Sigmoid colon (tissue), 7 donors: Measurements from ENCODE around the gene EDARADD. TPM values are rescaled to one million over a fixed set of nuclear protein-coding genes. Genes with fewer than 3 reads are reported as not detected.

ENCODE experiments used
- DNase-seq: peaks from one replicate; pipeline ENCODE4 v3.0.0-alpha.2; 2019
- H3K27ac ChIP-seq, 4 donors: fragments of 200-600 bp; sonication (generic); one replicate each; pipeline ENCODE4 v1.5.1; 2016 to 2019; ENCODE audit warnings: mild to moderate bottlenecking in 1 of 4
- H3K27me3 ChIP-seq, 3 donors: fragments of 200-600 bp; sonication (generic); one replicate each; pipeline ENCODE4 v1.5.1; 2019; ENCODE audit warnings: mild to moderate bottlenecking in 1 of 3
- H3K36me3 ChIP-seq, 4 donors: fragments of 200-600 bp; sonication (generic); one replicate each; pipeline ENCODE4 v1.5.1; 2016 to 2019
- H3K4me1 ChIP-seq, 4 donors: fragments of 200-600 bp; sonication (generic); one replicate each; pipeline ENCODE4 v1.5.1; 2017 to 2019
- H3K4me3 ChIP-seq, 4 donors: fragments of 200-600 bp; sonication (generic); one replicate each; pipeline ENCODE4 v1.5.1; 2017 to 2019; ENCODE audit warnings: mild to moderate bottlenecking in 2 of 4, moderate library complexity in 1 of 4
- H3K9me3 ChIP-seq, 4 donors: fragments of 200-600 bp in 3 of 4; sonication (generic) in 3 of 4; one replicate each; pipeline versions ENCODE4 v1.5.1 to v1.6.1; 2013 to 2019
- EP300 ChIP-seq, 4 donors: sonication (generic); formaldehyde crosslinking; IDR thresholded peaks; one replicate each; pipeline ENCODE4 v1.6.1; 2017; ENCODE audit warnings: antibody characterized with exemption in 4 of 4
- POLR2A ChIP-seq, 2 donors: fragments of 450-650 bp; IDR thresholded peaks; one replicate each; pipeline ENCODE4 v1.6.1; 2016; ENCODE audit warnings: antibody characterized with exemption in 2 of 2, mild to moderate bottlenecking in 2 of 2, moderate library complexity in 2 of 2
- POLR2AphosphoS5 ChIP-seq, 4 donors: sonication (generic); formaldehyde crosslinking; IDR thresholded peaks; one replicate each; pipeline ENCODE4 v1.6.1; 2017; ENCODE audit warnings: antibody characterized with exemption in 4 of 4
- WGBS, 2 donors: extraction: QIAGEN DNeasy Blood & Tissue Kit; methylation state at CpG; one replicate each; pipeline ENCODE4 v1.1.7; 2013; 5-methylcytosine and 5-hydroxymethylcytosine counted together
- intact Hi-C: fragments of 100-400 bp; cut with DNase I; formaldehyde crosslinking; loops from one replicate; pipeline ENCODE4 v1.15.1; 2023
- polyA plus RNA-seq, 3 donors: library from polyadenylated mRNA; stranded (reverse); fragments of 200-250 nt; gene quantifications; one replicate each; pipeline ENCODE4 v1.2.3, GENCODE V29; 2013
- total RNA-seq, 4 donors: library from RNA; depleted of rRNA; stranded (reverse); fragments of >200 nt; gene quantifications; one replicate each; pipeline ENCODE4 v1.1.0, GENCODE V29; 2016
- TF ChIP-seq, protein P1 (sequence below), 4 experiments: fragments of 450-650 bp in 3 of 4; fragments of 200-600 bp in 1 of 4; IDR thresholded peaks; one replicate each; pipeline ENCODE4 v1.5.1; 2016 to 2019; ENCODE audit warnings: antibody characterized with exemption in 4 of 4, mild to moderate bottlenecking in 3 of 4, moderate library complexity in 2 of 4
- donor health status: healthy with polysubstance abuse.
- donor health status: Bipolar disorder and iron deficiency.
- donor health status: healthy.

EDARADD gene
- total and polyA plus RNA-seq, 7 donors: under 0.01 to 0.41 TPM; not detected in 5

DNA sequence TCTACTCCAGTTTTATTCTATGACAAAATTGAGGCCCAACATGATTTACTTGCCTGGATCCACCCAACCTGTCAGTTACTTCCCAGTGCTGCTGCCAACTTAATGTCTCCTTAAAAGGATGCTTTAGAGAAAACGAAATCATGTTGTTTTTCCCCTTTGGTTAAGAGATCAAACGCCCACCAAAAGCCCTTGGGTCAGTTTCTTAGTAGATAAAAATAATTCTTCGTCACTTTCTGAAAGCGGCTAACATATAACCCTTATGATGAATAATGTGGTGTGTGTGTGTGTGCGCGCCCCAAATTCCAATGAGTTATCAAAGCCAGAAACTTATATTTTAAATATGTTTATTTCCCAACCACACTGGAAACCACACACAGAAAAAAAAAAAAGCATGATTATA lies 77.0 kb downstream of the EDARADD start:
- TF ChIP-seq POLR2A (IDR thresholded peaks at IDR 0.05) (no peak), POLR2AphosphoS5 (IDR thresholded peaks at IDR 0.05) (no peak), EP300 (IDR thresholded peaks at IDR 0.05) (no peak)
- TF ChIP-seq, protein P1, sequence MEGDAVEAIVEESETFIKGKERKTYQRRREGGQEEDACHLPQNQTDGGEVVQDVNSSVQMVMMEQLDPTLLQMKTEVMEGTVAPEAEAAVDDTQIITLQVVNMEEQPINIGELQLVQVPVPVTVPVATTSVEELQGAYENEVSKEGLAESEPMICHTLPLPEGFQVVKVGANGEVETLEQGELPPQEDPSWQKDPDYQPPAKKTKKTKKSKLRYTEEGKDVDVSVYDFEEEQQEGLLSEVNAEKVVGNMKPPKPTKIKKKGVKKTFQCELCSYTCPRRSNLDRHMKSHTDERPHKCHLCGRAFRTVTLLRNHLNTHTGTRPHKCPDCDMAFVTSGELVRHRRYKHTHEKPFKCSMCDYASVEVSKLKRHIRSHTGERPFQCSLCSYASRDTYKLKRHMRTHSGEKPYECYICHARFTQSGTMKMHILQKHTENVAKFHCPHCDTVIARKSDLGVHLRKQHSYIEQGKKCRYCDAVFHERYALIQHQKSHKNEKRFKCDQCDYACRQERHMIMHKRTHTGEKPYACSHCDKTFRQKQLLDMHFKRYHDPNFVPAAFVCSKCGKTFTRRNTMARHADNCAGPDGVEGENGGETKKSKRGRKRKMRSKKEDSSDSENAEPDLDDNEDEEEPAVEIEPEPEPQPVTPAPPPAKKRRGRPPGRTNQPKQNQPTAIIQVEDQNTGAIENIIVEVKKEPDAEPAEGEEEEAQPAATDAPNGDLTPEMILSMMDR (IDR thresholded peaks at IDR 0.05): no peak
- H3K9me3 ChIP-seq: no peaks in the 10 kb centered on the region
- H3K27ac ChIP-seq: no peak overlapping the region
- intact Hi-C loops: no loop called here
- WGBS, 2 donors: 82 to 87% methylated on average over 6 of the region's 6 CpGs
- DNase-seq: no peak
- H3K4me1 ChIP-seq: peaks cover 0 to 14% (median 4%) of the 10 kb centered on the region in 4 donors
- H3K4me3 ChIP-seq: no peak overlapping the region
- peaks cover 0 to 5% (median 0%) of the 10 kb centered on the region in 3 donors for H3K27me3 ChIP-seq
- H3K36me3 ChIP-seq: no peaks in the 10 kb centered on the region

DNA sequence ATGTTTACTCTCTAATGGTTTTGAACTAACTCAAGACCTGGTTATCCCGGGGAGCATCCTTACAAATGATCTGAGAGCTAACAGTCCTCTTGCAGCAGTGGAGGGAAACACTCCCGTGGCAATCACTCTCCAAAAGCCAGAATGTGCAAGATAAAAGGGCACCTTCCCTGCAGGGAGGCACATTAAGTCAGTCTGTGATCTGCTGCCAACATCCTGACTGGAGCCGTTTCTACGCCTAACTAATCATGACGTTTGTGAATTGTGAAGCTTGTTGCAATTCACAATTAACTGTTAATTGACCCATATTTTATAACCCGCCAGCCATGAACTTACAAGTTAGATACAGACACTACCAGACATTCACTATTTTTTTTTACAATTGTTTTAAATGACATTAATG lies 77.6 kb downstream of the EDARADD start:
- Histone ChIP-seq H3K4me3 (no peak overlapping the region), H3K9me3 (no peaks in the 10 kb centered on the region), H3K36me3 (no peaks in the 10 kb centered on the region), H3K27ac (no peak overlapping the region), H3K27me3 (peaks cover 0 to 5% (median 0%) of the 10 kb centered on the region in 3 donors), H3K4me1 (peaks cover 0 to 14% (median 4%) of the 10 kb centered on the region in 4 donors)
- TF ChIP-seq POLR2A (IDR thresholded peaks at IDR 0.05): no peak
- no peak for TF ChIP-seq POLR2AphosphoS5 (IDR thresholded peaks at IDR 0.05)
- TF ChIP-seq, protein P1 (IDR thresholded peaks at IDR 0.05): no peak
- TF ChIP-seq EP300 (IDR thresholded peaks at IDR 0.05): no peak
- WGBS, 2 donors: 23 to 62% methylated on average over 6 of the region's 6 CpGs
- no peak for DNase-seq
- intact Hi-C loops: no loop called here

DNA sequence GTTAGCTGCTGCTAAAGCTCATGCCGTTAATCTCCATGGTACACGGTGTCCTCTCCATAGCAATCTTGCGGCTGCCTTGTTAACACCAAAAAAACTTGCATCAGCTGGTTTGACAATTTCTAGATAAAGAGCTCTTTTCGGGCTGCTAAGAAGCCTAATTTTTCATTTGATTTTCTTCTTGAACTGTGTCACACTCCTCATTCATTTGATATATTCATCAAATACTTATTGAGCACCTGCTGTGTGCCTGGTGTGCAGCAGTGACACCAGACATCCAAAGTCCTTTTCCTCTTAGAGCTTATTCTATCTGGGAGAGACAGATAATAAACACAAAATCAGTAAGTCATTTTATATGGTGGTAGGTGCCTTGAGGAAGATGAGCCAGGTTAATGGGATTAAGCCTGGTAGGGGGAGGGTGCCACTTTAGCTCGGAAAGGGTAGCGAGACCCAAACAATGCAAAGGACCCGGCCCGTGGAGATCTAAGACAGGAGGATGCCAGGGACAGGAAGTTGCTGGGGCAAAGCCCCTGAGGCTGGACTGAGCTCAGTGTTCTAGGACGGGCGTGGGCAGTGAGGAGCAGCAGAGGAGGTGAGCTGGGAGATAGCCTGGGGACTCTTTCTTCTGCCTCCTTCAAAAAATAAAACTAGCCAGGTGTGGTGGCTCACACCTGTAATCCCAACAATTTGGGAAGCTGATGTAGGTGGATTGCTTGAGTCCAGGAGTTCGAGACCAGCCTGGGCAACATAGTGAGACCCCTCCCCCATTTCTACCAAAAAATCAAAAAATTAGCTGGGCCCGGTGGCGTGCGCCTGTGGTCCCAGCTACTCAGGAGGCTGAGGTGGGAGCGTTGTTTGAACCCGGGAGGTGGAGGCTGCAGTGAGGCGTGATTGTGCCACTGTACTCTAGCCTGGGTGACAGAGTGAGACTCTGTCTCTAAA lies 79.0 kb downstream of the EDARADD start:
- Histone ChIP-seq H3K4me1 (peaks cover 0 to 14% (median 4%) of the 10 kb centered on the region in 4 donors), H3K36me3 (no peaks in the 10 kb centered on the region), H3K27ac (no peak overlapping the region), H3K27me3 (peaks cover 0 to 5% (median 0%) of the 10 kb centered on the region in 3 donors), H3K9me3 (no peaks in the 10 kb centered on the region), H3K4me3 (no peak overlapping the region)
- WGBS, 2 donors: 86% methylated on average over 17 of the region's 17 CpGs
- DNase-seq: no peak
- intact Hi-C loops: no loop called here
- TF ChIP-seq EP300 (IDR thresholded peaks at IDR 0.05) (no peak), POLR2AphosphoS5 (IDR thresholded peaks at IDR 0.05) (no peak), POLR2A (IDR thresholded peaks at IDR 0.05) (no peak)
- TF ChIP-seq, protein P1 (IDR thresholded peaks at IDR 0.05): no peak

DNA sequence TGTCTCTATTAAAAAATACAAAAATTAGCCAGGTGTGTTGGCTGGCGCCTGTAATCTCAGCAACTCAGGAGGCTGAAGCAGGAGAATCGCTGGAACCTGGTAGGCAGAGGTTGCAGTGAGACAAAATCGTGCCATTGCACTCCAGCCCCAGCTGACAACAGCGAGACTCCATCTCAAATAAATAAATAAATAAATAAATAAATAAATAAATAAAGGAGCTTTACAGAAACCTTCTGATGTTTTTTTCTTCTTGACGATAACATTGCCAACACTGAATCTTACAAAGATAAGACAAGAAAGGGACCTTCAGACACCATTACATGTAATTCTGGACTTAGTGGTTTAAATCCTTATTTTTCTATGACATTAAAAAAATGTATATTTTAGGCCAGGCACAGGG lies 81.9 kb downstream of the EDARADD start:
- intact Hi-C loops: no loop called here
- no peak overlapping the region for H3K27ac ChIP-seq
- H3K4me1 ChIP-seq: peaks cover 0 to 14% (median 4%) of the 10 kb centered on the region in 4 donors
- no peak for DNase-seq
- no peaks in the 10 kb centered on the region for H3K36me3 ChIP-seq
- H3K27me3 ChIP-seq: peaks cover 0 to 5% (median 0%) of the 10 kb centered on the region in 3 donors
- TF ChIP-seq EP300 (IDR thresholded peaks at IDR 0.05): no peak
- no peaks in the 10 kb centered on the region for H3K9me3 ChIP-seq
- H3K4me3 ChIP-seq: no peak overlapping the region
- WGBS, 2 donors: 92 to 94% methylated on average over 5 of the region's 5 CpGs

DNA sequence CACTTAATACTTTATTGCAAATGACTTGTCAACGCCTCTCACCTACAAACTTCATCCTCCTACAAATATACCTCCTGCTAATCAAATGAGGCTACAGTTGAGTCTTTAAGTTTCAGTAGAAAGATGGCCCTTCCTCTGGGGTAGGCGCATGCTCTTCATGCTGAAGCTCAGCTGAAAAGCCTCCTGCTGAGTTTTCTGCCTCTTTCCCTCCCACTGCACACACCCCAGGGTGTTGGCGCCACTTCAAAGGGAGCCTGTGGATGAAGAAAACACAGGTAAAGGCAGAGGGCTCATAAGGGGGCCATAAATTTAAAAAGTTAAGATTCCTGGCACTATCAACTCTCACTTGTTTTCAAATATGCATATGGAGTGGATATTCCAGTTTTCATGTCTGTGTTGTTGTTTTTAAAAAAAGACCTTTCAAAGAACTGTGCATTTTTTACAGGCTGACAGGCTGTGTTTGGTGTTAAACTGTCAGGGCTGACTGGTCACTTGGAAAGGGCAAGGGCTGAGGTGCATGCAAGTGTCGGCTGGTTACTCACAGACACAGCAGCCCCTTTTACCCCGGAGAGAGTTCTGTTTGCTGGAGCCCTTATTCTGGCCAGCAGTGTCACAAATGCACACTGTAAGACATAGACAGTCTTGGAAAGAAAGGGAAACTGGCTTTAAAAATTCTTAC lies 86.8 kb downstream of the EDARADD start:
- no peaks in the 10 kb centered on the region for H3K4me1 ChIP-seq
- intact Hi-C loops: no loop called here
- 20 to 66% methylated on average over 5 of the region's 5 CpGs for WGBS, 2 donors
- no peak overlapping the region for H3K27ac ChIP-seq
- DNase-seq: no peak
- no peak for TF ChIP-seq POLR2AphosphoS5 (IDR thresholded peaks at IDR 0.05)
- no peak for TF ChIP-seq POLR2A (IDR thresholded peaks at IDR 0.05)
- TF ChIP-seq, protein P1 (IDR thresholded peaks at IDR 0.05): no peak
- TF ChIP-seq EP300 (IDR thresholded peaks at IDR 0.05): no peak
- no peaks in the 10 kb centered on the region for H3K36me3 ChIP-seq
- no peak overlapping the region for H3K4me3 ChIP-seq
- H3K27me3 ChIP-seq: no peaks in the 10 kb centered on the region
- no peaks in the 10 kb centered on the region for H3K9me3 ChIP-seq
